Caco-2 (cell line): ENCODE data around the gene CRB2. TPM values are rescaled to one million over a fixed set of nuclear protein-coding genes. Genes with fewer than 3 reads are reported as not detected.

ENCODE experiments used
- BruUV-seq: library from RNA; stranded (reverse); fragments of 400-500 nt; replicated peaks from 2 replicates; lab custom pipeline; 2021; lab: Mats Ljungman, UMichigan
- CTCF ChIA-PET: fragments of 300-600 bp; sonication (Branson Sonifier 250); formaldehyde crosslinking; loops from one replicate; lab custom pipeline; 2022; ENCODE audit warnings: antibody characterized with exemption; lab: Charles Lee
- POLR2A ChIA-PET: fragments of 300-600 bp; sonication (Branson Sonifier 250); formaldehyde crosslinking; loops from one replicate; lab custom pipeline; 2022; ENCODE audit warnings: antibody characterized with exemption; lab: Charles Lee
- DNase-seq, 2 experiments: peaks; one replicate each; pipeline versions ENCODE4 v3.0.0 to v3.0.0-alpha.2; 2020 to 2022
- H3K27me3 ChIP-seq: replicated peaks from 2 replicates; pipeline ENCODE4 v1.6.0; 2011; ENCODE audit warnings: low read length; ENCODE audit not compliant: control insufficient read depth, insufficient read depth
- H3K36me3 ChIP-seq: 2 replicates; pipeline ENCODE4 v1.5.1; 2011; ENCODE audit warnings: low read length; ENCODE audit not compliant: control insufficient read depth, insufficient read depth
- H3K4me1 ChIP-seq: fragments of 250-450 bp; sonication (Bioruptor Pico); 2 replicates; pipeline ENCODE4 v1.5.1; 2020; ENCODE audit warnings: mild to moderate bottlenecking
- H3K4me3 ChIP-seq: 2 replicates; pipeline ENCODE4 v1.5.1; 2011; ENCODE audit warnings: low read depth, mild to moderate bottlenecking, control low read depth, low read length
- H3K9me3 ChIP-seq: fragments of 250-450 bp; sonication (Bioruptor Pico); 2 replicates; pipeline ENCODE4 v1.5.1; 2020; ENCODE audit warnings: mild to moderate bottlenecking, moderate library complexity
- H3K27ac Mint-ChIP-seq: one replicate; pipeline ENCODE4 v1.8.0; 2022; ENCODE audit warnings: mixed read lengths; ENCODE audit not compliant: unreplicated experiment
- H3K27me3 Mint-ChIP-seq: one replicate; pipeline ENCODE4 v1.8.0; 2022; ENCODE audit warnings: mixed read lengths; ENCODE audit not compliant: insufficient read depth, unreplicated experiment
- H3K36me3 Mint-ChIP-seq: one replicate; pipeline ENCODE4 v1.8.0; 2022; ENCODE audit warnings: mild to moderate bottlenecking, mixed read lengths; ENCODE audit not compliant: insufficient read depth, unreplicated experiment
- H3K4me1 Mint-ChIP-seq: one replicate; pipeline ENCODE4 v1.8.0; 2022; ENCODE audit warnings: low read depth, mixed read lengths; ENCODE audit not compliant: unreplicated experiment
- H3K4me3 Mint-ChIP-seq: one replicate; pipeline ENCODE4 v1.8.0; 2022; ENCODE audit warnings: mild to moderate bottlenecking, moderate library complexity, mixed read lengths; ENCODE audit not compliant: unreplicated experiment
- H3K9me3 Mint-ChIP-seq: one replicate; pipeline ENCODE4 v1.8.0; 2022; ENCODE audit warnings: mixed read lengths; ENCODE audit not compliant: unreplicated experiment
- intact Hi-C: fragments of 100-400 bp; cut with micrococcal nuclease; formaldehyde crosslinking; loops from one replicate; pipeline ENCODE4 v1.10.0; 2022; ENCODE audit not compliant: unreplicated experiment
- total RNA-seq: library from RNA; stranded (reverse); gene quantifications from 2 replicates; pipeline ENCODE4 v1.2.3, GENCODE V29; 2022
- TF ChIP-seq, protein P1 (sequence below), 2 experiments: fragments of 200-600 bp in 1 of 2; IDR thresholded peaks; 1 replicate in 1 of 2; 2 replicates in 1 of 2; pipeline versions ENCODE4 v1.5.1 to v1.8.0; 2011 to 2022; ENCODE audit warnings: antibody characterized with exemption in 1 of 2, control low read depth in 1 of 2, inconsistent platforms in 1 of 2, low read depth in 1 of 2, low read length in 1 of 2, mild to moderate bottlenecking in 1 of 2, moderate library complexity in 1 of 2; ENCODE audit not compliant: insufficient read depth in 1 of 2, severe bottlenecking in 1 of 2, unreplicated experiment in 1 of 2

CRB2 gene
- total RNA-seq, 1 experiment from 2014 or later = 0.34 TPM

DNA sequence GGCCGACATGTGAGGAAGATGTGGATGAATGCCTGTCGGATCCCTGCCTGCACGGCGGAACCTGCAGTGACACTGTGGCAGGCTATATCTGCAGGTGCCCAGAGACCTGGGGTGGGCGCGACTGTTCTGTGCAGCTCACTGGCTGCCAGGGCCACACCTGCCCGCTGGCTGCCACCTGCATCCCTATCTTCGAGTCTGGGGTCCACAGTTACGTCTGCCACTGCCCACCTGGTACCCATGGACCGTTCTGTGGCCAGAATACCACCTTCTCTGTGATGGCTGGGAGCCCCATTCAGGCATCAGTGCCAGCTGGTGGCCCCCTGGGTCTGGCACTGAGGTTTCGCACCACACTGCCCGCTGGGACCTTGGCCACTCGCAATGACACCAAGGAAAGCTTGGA lies 14.1 kb downstream of the CRB2 start:
- no peak overlapping the region for H3K4me3 ChIP-seq
- no peak overlapping the region for H3K4me3 Mint-ChIP-seq
- CTCF ChIA-PET = interaction anchor here (0.7 to 1.2 kb wide), 2 partner anchors 10 to 16 kb away, joined by 3 read pairs; no protein-coding TSS in a partner anchor
- no peak for DNase-seq
- TF ChIP-seq, protein P1, sequence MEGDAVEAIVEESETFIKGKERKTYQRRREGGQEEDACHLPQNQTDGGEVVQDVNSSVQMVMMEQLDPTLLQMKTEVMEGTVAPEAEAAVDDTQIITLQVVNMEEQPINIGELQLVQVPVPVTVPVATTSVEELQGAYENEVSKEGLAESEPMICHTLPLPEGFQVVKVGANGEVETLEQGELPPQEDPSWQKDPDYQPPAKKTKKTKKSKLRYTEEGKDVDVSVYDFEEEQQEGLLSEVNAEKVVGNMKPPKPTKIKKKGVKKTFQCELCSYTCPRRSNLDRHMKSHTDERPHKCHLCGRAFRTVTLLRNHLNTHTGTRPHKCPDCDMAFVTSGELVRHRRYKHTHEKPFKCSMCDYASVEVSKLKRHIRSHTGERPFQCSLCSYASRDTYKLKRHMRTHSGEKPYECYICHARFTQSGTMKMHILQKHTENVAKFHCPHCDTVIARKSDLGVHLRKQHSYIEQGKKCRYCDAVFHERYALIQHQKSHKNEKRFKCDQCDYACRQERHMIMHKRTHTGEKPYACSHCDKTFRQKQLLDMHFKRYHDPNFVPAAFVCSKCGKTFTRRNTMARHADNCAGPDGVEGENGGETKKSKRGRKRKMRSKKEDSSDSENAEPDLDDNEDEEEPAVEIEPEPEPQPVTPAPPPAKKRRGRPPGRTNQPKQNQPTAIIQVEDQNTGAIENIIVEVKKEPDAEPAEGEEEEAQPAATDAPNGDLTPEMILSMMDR (IDR thresholded peaks at IDR 0.05; ENCODE audit: insufficient read depth in 1 of 2, low read depth in 1 of 2, low read length in 1 of 2, severe bottlenecking in 1 of 2, unreplicated experiment in 1 of 2) = no peak
- POLR2A ChIA-PET = no interaction called here
- no peaks in the 10 kb centered on the region for H3K9me3 Mint-ChIP-seq
- H3K27ac Mint-ChIP-seq = no peak overlapping the region
- peaks cover 10% of the 10 kb centered on the region for H3K36me3 Mint-ChIP-seq
- no peaks in the 10 kb centered on the region for H3K36me3 ChIP-seq
- no peaks in the 10 kb centered on the region for H3K27me3 ChIP-seq
- intact Hi-C loops = no loop called here
- no TSS peak for BruUV-seq
- H3K9me3 ChIP-seq = no peaks in the 10 kb centered on the region
- H3K27me3 Mint-ChIP-seq = no peaks in the 10 kb centered on the region
- peaks cover 13% of the 10 kb centered on the region for H3K4me1 ChIP-seq
- peaks cover 23% of the 10 kb centered on the region for H3K4me1 Mint-ChIP-seq

- Histone ChIP-seq H3K36me3 (no peaks in the 10 kb centered on the region), H3K9me3 (no peaks in the 10 kb centered on the region), H3K27me3 (no peaks in the 10 kb centered on the region), H3K4me1 (peaks cover 18% of the 10 kb centered on the region), H3K4me3 (no peak overlapping the region)
- H3K36me3 Mint-ChIP-seq = peaks cover 10% of the 10 kb centered on the region
- no TSS peak for BruUV-seq
- H3K27me3 Mint-ChIP-seq = no peaks in the 10 kb centered on the region
- intact Hi-C loops = no loop called here
- H3K9me3 Mint-ChIP-seq = no peaks in the 10 kb centered on the region
- no peak for DNase-seq
- H3K4me1 Mint-ChIP-seq = peaks cover 29% of the 10 kb centered on the region
- TF ChIP-seq, protein P1 (IDR thresholded peaks at IDR 0.05; ENCODE audit: insufficient read depth in 1 of 2, low read depth in 1 of 2, low read length in 1 of 2, severe bottlenecking in 1 of 2, unreplicated experiment in 1 of 2) = no peak
- ChIA-PET POLR2A (no interaction called here), CTCF (interaction anchor here (0.7 to 1.2 kb wide), 2 partner anchors 10 to 16 kb away, joined by 3 read pairs; no protein-coding TSS in a partner anchor)
- H3K27ac Mint-ChIP-seq = no peak overlapping the region
- no peak overlapping the region for H3K4me3 Mint-ChIP-seq
Observed at GRCh38 chr9:123370526-123371227, 14.7 kb downstream of the CRB2 start.

DNA sequence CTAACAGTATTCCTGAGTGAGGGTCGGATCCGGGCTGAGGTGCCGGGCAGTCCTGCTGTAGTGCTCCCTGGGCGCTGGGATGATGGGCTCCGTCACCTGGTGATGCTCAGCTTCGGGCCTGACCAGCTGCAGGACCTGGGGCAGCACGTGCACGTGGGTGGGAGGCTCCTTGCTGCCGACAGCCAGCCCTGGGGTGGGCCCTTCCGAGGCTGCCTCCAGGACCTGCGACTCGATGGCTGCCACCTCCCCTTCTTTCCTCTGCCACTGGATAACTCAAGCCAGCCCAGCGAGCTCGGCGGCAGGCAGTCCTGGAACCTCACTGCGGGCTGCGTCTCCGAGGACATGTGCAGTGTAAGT lies 15.2 kb downstream of the CRB2 start:
- TF ChIP-seq, protein P1 (IDR thresholded peaks at IDR 0.05; ENCODE audit: insufficient read depth in 1 of 2, low read depth in 1 of 2, low read length in 1 of 2, severe bottlenecking in 1 of 2, unreplicated experiment in 1 of 2) = no peak
- no peaks in the 10 kb centered on the region for H3K9me3 Mint-ChIP-seq
- peaks cover 13% of the 10 kb centered on the region for H3K36me3 Mint-ChIP-seq
- no peak overlapping the region for H3K27ac Mint-ChIP-seq
- POLR2A ChIA-PET = no interaction called here
- CTCF ChIA-PET = no interaction called here
- Histone ChIP-seq H3K27me3 (no peaks in the 10 kb centered on the region), H3K36me3 (no peaks in the 10 kb centered on the region), H3K9me3 (no peaks in the 10 kb centered on the region), H3K4me1 (peaks cover 24% of the 10 kb centered on the region), H3K4me3 (no peak overlapping the region)
- no peak overlapping the region for H3K4me3 Mint-ChIP-seq
- DNase-seq = no peak
- BruUV-seq = no TSS peak
- intact Hi-C loops = no loop called here
- peaks cover 30% of the 10 kb centered on the region for H3K4me1 Mint-ChIP-seq
- H3K27me3 Mint-ChIP-seq = no peaks in the 10 kb centered on the region
